OCI-LY1 (cell line): ENCODE data around the gene OLFML2B.

Experiments
- H2AFZ ChIP-seq: fragments of 200-600 bp; sonication (generic), shearing (Covaris generic); 2 replicates; pipeline ENCODE4 v1.6.0; 2014; ENCODE audit warnings: antibody characterized with exemption, mild to moderate bottlenecking, low read length
- H3F3A ChIP-seq: fragments of 200-600 bp; sonication (generic), shearing (Covaris generic); 2 replicates; pipeline ENCODE4 v1.6.0; 2014; ENCODE audit warnings: mild to moderate bottlenecking, antibody characterized with exemption, low read length, moderate library complexity; ENCODE audit not compliant: insufficient read depth
- H3K27ac ChIP-seq: fragments of 200-600 bp; sonication (generic); 2 replicates; pipeline ENCODE4 v1.5.1; 2014; ENCODE audit warnings: low read length, mixed run types, mild to moderate bottlenecking, low read depth; ENCODE audit not compliant: poor library complexity, severe bottlenecking
- H3K27me3 ChIP-seq: fragments of 200-600 bp; sonication (generic); 2 replicates; pipeline ENCODE4 v1.6.0; 2014; ENCODE audit warnings: antibody characterized with exemption, mild to moderate bottlenecking, low read length, moderate library complexity; ENCODE audit not compliant: insufficient read depth
- H3K36me3 ChIP-seq: fragments of 200-600 bp; sonication (generic); 2 replicates; pipeline ENCODE4 v1.6.1; 2014; ENCODE audit warnings: mild to moderate bottlenecking, antibody characterized with exemption, low read length, moderate library complexity, mixed read lengths; ENCODE audit not compliant: insufficient read depth
- H3K4me1 ChIP-seq: fragments of 200-600 bp; sonication (generic); 2 replicates; pipeline ENCODE4 v1.5.1; 2014; ENCODE audit warnings: mild to moderate bottlenecking, low read length, moderate library complexity; ENCODE audit not compliant: insufficient read depth, severe bottlenecking
- H3K4me2 ChIP-seq: fragments of 200-600 bp; sonication (generic), shearing (Covaris generic); 2 replicates; pipeline ENCODE4 v1.6.1; 2014; ENCODE audit warnings: low read length
- H3K4me3 ChIP-seq: fragments of 200-600 bp; sonication (generic); 2 replicates; pipeline ENCODE4 v1.5.1; 2014; ENCODE audit warnings: low read length, low read depth, mild to moderate bottlenecking, mixed read lengths; ENCODE audit not compliant: poor library complexity, severe bottlenecking
- H3K79me2 ChIP-seq: fragments of 200-600 bp; shearing (Covaris generic); 2 replicates; pipeline ENCODE4 v1.6.1; 2016; ENCODE audit warnings: mixed run types, low read length, mixed read lengths; ENCODE audit not compliant: insufficient read depth
- H3K9ac ChIP-seq: fragments of 200-600 bp; sonication (generic), shearing (Covaris generic); 2 replicates; pipeline ENCODE4 v1.6.1; 2014; ENCODE audit warnings: mild to moderate bottlenecking, low read length, mixed read lengths
- H3K9me2 ChIP-seq: fragments of 200-600 bp; sonication (generic), shearing (Covaris generic); 2 replicates; pipeline ENCODE4 v1.6.1; 2014; ENCODE audit warnings: low read depth, mild to moderate bottlenecking, low read length, mixed read lengths
- H3K9me3 ChIP-seq: fragments of 200-600 bp; shearing (Covaris generic); 2 replicates; pipeline ENCODE4 v1.6.1; 2014; ENCODE audit warnings: low read length, mixed read lengths
- H4K20me1 ChIP-seq: fragments of 200-600 bp; sonication (generic), shearing (Covaris generic); 2 replicates; pipeline ENCODE4 v1.6.0; 2016; ENCODE audit warnings: mild to moderate bottlenecking, low read length; ENCODE audit not compliant: insufficient read depth
- EZH2 ChIP-seq: fragments of 200-600 bp; sonication (generic), shearing (Covaris generic); IDR thresholded peaks from 2 replicates; pipeline ENCODE4 v1.8.0; 2017; ENCODE audit warnings: borderline replicate concordance, mixed run types, mild to moderate bottlenecking, antibody characterized with exemption, low read length, moderate library complexity, mixed read lengths
- TF ChIP-seq, protein P1 (sequence below): fragments of 200-600 bp; sonication (generic), shearing (Covaris generic); IDR thresholded peaks from 2 replicates; pipeline ENCODE4 v1.5.1; 2017; ENCODE audit warnings: mild to moderate bottlenecking, antibody characterized with exemption, low read length, moderate library complexity, mixed read lengths

OLFML2B gene

DNA sequence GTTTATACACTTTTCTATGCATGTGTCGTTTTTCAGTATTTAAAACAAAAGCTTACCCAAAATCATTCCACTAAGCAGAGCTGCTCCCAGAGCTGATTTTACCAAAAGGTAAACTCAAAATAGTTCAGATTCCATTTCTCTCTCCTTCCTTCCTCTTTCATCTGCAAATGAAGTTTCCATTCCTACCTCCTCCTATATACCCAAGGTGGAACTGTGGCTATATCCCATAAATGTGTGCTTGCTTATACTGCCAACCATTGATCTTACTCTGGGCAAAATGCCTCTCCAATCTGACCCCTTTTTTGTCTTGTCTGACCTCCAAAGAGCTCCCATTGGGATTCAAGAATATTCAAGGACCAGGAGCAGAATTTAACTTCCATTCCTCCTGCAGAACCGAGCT, 9.5 kb downstream of the OLFML2B start:
- no peaks in the 10 kb centered on the region for H3K4me1 ChIP-seq

DNA sequence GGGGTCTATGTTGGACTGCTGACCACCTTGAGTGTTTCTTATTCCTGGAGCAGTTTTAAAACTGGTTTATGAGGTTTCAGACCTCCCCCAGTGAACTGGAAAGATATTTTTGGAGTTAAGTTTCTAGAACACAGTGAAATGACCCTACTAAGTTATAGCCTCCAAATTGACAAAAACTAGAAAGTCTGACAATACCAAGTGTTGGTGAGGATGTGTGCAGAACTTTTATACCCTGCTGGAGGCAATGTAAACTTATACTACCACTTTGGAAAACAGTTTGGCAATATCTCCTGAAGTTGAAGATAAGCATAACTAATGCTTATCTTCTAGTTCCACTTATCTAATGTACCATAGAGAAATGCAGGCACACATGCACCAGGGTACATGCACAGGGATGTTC, 10.4 kb downstream of the OLFML2B start:
- Histone ChIP-seq H3K9me3 (no peaks in the 10 kb centered on the region), H2AFZ (no peak overlapping the region), H3K27ac (no peak overlapping the region), H3K27me3 (no peaks in the 10 kb centered on the region; the same call in 1 of the 2 replicates), H3K9ac (no peak overlapping the region), H3K4me3 (no peak overlapping the region), H3K9me2 (no peaks in the 10 kb centered on the region), H4K20me1 (no peaks in the 10 kb centered on the region), H3K79me2 (no peaks in the 10 kb centered on the region), H3K36me3 (no peaks in the 10 kb centered on the region), H3F3A (no peaks in the 10 kb centered on the region), H3K4me2 (no peak overlapping the region), H3K4me1 (no peaks in the 10 kb centered on the region)
- TF ChIP-seq, protein P1, sequence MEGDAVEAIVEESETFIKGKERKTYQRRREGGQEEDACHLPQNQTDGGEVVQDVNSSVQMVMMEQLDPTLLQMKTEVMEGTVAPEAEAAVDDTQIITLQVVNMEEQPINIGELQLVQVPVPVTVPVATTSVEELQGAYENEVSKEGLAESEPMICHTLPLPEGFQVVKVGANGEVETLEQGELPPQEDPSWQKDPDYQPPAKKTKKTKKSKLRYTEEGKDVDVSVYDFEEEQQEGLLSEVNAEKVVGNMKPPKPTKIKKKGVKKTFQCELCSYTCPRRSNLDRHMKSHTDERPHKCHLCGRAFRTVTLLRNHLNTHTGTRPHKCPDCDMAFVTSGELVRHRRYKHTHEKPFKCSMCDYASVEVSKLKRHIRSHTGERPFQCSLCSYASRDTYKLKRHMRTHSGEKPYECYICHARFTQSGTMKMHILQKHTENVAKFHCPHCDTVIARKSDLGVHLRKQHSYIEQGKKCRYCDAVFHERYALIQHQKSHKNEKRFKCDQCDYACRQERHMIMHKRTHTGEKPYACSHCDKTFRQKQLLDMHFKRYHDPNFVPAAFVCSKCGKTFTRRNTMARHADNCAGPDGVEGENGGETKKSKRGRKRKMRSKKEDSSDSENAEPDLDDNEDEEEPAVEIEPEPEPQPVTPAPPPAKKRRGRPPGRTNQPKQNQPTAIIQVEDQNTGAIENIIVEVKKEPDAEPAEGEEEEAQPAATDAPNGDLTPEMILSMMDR, result no peak
- TF ChIP-seq EZH2, result no peak

More for the DNA sequence above, 9.5 kb downstream of the OLFML2B start:
- no peak overlapping the region for H3K4me3 ChIP-seq
- no peaks in the 10 kb centered on the region for H3K9me2 ChIP-seq
- no peak overlapping the region for H2AFZ ChIP-seq
- no peak for TF ChIP-seq EZH2
- TF ChIP-seq, protein P1, result no peak
- no peaks in the 10 kb centered on the region for H3K9me3 ChIP-seq
- H3K27ac ChIP-seq, result no peak overlapping the region
- H3K9ac ChIP-seq, result no peak overlapping the region
- no peaks in the 10 kb centered on the region for H4K20me1 ChIP-seq
- H3K79me2 ChIP-seq, result no peaks in the 10 kb centered on the region
- H3K4me2 ChIP-seq, result no peak overlapping the region
- H3K36me3 ChIP-seq, result no peaks in the 10 kb centered on the region
- no peaks in the 10 kb centered on the region for H3F3A ChIP-seq
- no peaks in the 10 kb centered on the region for H3K27me3 ChIP-seq

DNA sequence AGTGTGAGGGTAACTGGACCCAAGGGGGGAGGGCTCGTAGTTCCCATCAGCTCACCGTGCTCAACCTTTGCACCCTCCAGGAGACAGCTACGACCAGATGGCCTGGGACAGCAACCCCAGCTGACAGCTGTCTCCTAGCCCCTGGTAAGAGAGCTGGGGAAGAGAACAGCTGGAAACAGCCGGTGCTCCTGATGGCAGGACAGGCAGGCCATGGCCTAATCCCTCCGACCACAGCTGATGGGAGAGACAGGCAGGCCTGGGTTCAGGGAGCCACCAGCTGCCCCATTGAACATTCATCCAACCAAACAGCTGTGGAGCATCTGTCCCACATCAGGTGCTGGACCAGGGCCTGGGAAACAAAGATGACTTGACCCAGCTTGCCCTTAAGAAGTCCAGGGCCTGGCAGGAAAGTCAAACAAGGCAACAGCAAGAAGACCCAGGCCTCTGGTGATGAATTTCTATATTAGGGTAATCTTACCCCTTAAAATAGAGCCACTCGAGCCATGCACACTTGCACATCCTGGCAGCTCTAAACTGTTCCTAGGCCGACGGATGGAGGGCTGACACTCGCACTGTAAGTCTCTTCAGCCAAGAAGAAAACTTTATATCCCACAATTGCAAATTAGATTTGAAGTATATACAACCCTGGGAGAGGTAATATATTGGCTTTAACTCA, 12.2 kb downstream of the OLFML2B start:
- Histone ChIP-seq H2AFZ (no peak overlapping the region), H3K4me2 (no peak overlapping the region), H3K27me3 (no peaks in the 10 kb centered on the region; the same call in 1 of the 2 replicates), H3K9me3 (no peaks in the 10 kb centered on the region), H4K20me1 (no peaks in the 10 kb centered on the region), H3K9ac (no peak overlapping the region), H3K27ac (no peak overlapping the region), H3K36me3 (no peaks in the 10 kb centered on the region), H3K4me1 (no peaks in the 10 kb centered on the region), H3K4me3 (no peak overlapping the region), H3K9me2 (no peaks in the 10 kb centered on the region), H3F3A (no peaks in the 10 kb centered on the region), H3K79me2 (no peaks in the 10 kb centered on the region)
- TF ChIP-seq EZH2, result no peak
- TF ChIP-seq, protein P1, result no peak
